Measurements from ENCODE around the gene RBPJL. TPM values are rescaled to one million over a fixed set of nuclear protein-coding genes. Genes with fewer than 3 reads are reported as not detected.

RBPJL gene
- total RNA-seq, 1 donor from 2014 or later: not detected

DNA sequence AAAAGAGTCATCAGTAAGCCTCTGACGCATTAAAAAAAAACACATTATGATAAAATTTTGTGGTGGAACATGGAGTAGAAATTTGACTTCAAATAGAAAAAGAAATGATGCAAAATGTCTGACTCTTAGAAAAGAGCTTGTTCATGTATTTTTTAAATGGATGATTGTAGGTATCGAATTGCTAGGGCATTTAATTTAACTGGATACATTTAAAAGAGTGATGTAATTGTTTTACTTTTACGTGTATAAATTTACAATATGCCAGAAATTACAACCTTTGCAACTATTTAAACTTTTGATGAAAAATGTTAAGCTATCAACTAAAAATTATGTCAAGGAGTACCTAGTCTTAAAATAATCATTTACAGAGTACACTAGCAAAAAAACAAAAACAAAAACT lies 46.1 kb downstream of the RBPJL start:
- Mint-ChIP-seq H3K27me3 (ENCODE audit: unreplicated experiment) (no peaks in the 10 kb centered on the region), H3K36me3 (ENCODE audit: unreplicated experiment) (no peaks in the 10 kb centered on the region), H3K9me3 (ENCODE audit: unreplicated experiment) (no peaks in the 10 kb centered on the region), H3K4me3 (ENCODE audit: unreplicated experiment) (no peak overlapping the region), H3K27ac (ENCODE audit: unreplicated experiment) (no peak overlapping the region), H3K4me1 (ENCODE audit: unreplicated experiment) (peaks cover 25% of the 10 kb centered on the region)
- TF ChIP-seq, protein P1, sequence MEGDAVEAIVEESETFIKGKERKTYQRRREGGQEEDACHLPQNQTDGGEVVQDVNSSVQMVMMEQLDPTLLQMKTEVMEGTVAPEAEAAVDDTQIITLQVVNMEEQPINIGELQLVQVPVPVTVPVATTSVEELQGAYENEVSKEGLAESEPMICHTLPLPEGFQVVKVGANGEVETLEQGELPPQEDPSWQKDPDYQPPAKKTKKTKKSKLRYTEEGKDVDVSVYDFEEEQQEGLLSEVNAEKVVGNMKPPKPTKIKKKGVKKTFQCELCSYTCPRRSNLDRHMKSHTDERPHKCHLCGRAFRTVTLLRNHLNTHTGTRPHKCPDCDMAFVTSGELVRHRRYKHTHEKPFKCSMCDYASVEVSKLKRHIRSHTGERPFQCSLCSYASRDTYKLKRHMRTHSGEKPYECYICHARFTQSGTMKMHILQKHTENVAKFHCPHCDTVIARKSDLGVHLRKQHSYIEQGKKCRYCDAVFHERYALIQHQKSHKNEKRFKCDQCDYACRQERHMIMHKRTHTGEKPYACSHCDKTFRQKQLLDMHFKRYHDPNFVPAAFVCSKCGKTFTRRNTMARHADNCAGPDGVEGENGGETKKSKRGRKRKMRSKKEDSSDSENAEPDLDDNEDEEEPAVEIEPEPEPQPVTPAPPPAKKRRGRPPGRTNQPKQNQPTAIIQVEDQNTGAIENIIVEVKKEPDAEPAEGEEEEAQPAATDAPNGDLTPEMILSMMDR (IDR thresholded peaks at IDR 0.05): no peak
- no peak for DNase-seq (ENCODE audit: extremely low spot score, unreplicated experiment)

- DNase-seq (ENCODE audit: extremely low spot score, unreplicated experiment): no peak
- TF ChIP-seq, protein P1 (IDR thresholded peaks at IDR 0.05): no peak
- Mint-ChIP-seq H3K36me3 (ENCODE audit: unreplicated experiment) (no peaks in the 10 kb centered on the region), H3K4me1 (ENCODE audit: unreplicated experiment) (peaks cover 32% of the 10 kb centered on the region), H3K27me3 (ENCODE audit: unreplicated experiment) (no peaks in the 10 kb centered on the region), H3K27ac (ENCODE audit: unreplicated experiment) (no peak overlapping the region), H3K4me3 (ENCODE audit: unreplicated experiment) (no peak overlapping the region), H3K9me3 (ENCODE audit: unreplicated experiment) (no peaks in the 10 kb centered on the region)
Measured at GRCh38 chr20:45353746-45354145, 47.1 kb downstream of the RBPJL start.

DNA sequence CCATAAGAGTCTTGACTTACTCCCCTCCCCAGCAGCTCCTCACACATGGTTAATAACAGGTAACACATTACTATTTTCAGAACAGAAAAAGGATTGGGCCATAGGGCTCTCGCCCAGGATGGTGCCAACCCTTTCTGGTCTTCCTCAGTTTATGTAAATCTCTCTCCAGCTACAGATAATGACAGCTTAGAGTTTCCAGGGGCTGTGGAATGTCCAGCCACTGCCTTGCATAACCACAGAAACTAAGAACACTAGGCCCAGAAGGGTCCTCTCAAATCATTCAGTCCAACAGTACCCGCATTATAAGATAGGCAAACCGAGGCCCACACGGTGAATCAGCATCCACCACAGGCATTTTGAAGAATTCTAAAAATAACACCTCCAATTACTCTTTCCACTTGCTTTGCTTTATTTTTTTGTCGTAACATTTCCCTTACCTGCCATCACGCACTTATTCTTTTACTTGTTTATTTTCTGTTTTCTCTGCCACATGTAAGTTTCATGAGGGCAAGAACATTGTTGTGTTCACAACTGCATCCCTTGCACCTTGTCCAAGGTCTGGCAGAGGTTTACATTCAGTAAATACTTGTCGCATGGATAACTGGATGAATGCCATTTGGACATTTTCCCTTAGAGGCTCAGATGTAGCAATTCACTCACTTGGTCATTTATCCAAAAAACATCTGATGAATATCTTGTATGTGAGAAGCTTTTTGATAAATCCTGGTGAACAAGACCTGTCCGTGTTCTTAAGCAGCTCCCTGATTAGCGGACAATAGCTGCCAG lies 48.0 kb downstream of the RBPJL start:
- Mint-ChIP-seq H3K4me1 (ENCODE audit: unreplicated experiment) (peaks cover 39% of the 10 kb centered on the region), H3K36me3 (ENCODE audit: unreplicated experiment) (no peaks in the 10 kb centered on the region), H3K27ac (ENCODE audit: unreplicated experiment) (no peak overlapping the region), H3K4me3 (ENCODE audit: unreplicated experiment) (no peak overlapping the region), H3K9me3 (ENCODE audit: unreplicated experiment) (no peaks in the 10 kb centered on the region), H3K27me3 (ENCODE audit: unreplicated experiment) (no peaks in the 10 kb centered on the region)
- no peak for DNase-seq (ENCODE audit: extremely low spot score, unreplicated experiment)
- TF ChIP-seq, protein P1 (IDR thresholded peaks at IDR 0.05): no peak

DNA sequence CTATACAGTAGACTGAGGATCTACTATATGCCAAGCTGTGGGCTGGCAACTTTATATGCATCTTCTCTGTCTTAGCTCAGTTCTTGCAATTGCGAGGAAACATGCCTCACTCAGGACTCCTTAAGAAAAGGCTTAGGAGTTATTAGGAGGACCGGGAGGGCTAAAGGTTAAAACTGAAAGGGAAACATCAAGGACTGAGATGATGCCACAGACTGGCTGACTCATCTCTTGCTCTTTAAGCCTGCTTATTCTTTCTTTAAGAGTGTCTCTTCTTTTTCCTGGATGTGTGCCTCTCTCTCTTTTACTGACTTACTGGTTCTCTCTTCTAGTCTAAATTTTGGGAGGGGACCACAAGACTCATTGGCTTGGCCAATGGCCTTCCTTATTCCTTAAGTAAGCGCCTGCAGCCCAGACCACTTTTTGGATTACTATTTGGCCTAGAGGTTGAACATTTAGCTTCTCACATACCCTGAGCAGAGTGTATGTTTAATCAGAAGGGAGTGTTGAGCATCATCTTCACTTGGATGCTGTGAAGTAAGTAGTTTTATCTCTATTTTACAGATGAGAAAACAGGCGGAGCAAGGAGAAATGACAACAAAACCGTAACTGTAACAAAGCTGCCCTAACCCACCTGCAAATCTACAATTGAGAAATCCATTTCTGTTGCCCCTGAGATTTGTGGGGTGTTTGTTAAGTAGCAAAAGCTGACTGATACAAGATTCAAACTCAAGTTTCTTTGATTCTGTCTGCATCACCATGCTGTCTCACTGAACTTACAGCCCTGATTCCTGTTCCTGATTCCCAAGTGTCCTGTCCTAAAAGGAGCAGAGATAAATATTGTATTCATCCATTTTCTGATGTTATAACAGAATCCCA lies 48.8 kb downstream of the RBPJL start:
- peak overlapping the region; percentile 67 for H3K27ac Mint-ChIP-seq (ENCODE audit: unreplicated experiment)
- H3K4me1 Mint-ChIP-seq (ENCODE audit: unreplicated experiment): peaks cover 45% of the 10 kb centered on the region
- DNase-seq (ENCODE audit: extremely low spot score, unreplicated experiment): no peak
- H3K27me3 Mint-ChIP-seq (ENCODE audit: unreplicated experiment): no peaks in the 10 kb centered on the region
- TF ChIP-seq, protein P1 (IDR thresholded peaks at IDR 0.05): no peak
- H3K36me3 Mint-ChIP-seq (ENCODE audit: unreplicated experiment): no peaks in the 10 kb centered on the region
- H3K4me3 Mint-ChIP-seq (ENCODE audit: unreplicated experiment): no peak overlapping the region
- H3K9me3 Mint-ChIP-seq (ENCODE audit: unreplicated experiment): no peaks in the 10 kb centered on the region
